Heart left ventricle (tissue), 13 donors: ENCODE results near the gene RND3.

Source experiments
- POLR2A ChIP-seq, 2 donors: fragments of 450-650 bp; IDR thresholded peaks; one replicate each; pipeline ENCODE4 v1.6.1; 2017; ENCODE audit warnings: antibody characterized with exemption in 2 of 2, mild to moderate bottlenecking in 2 of 2, moderate library complexity in 2 of 2
- TF ChIP-seq, protein P1 (sequence below), 12 donors: fragments of 200-600 bp; sonication (generic) in 4 of 12; IDR thresholded peaks; one replicate each; pipeline versions ENCODE4 v1.5.0 to v1.8.0; 2018 to 2022; ENCODE audit warnings: antibody characterized with exemption in 12 of 12, mild to moderate bottlenecking in 5 of 12
- donor health status: ischemic (EF 13 %, LVEDD 7.1; RV severe dilation, severe dysfunction).
- donor health status: DM: no; HTN: yes; CAD: no.
- donor health status: DM: no; HTN: no; CAD: no.
- donor health status: ischemic (EF 25% LVEDD 6.9; RV normal size, moderate dysfunction).
- donor health status: ischemic (EF 25% LVEDD 5.7; RV mildly dilated, moderate dysfunction).
- donor health status: ischemic (EF 35%, LVEDD 5.7; RV mildly dilated, moderate dysfunction).
- donor health status: nonischemic (EF 11% LVEDD 7.7; RV severe dilation, severe dysfunction).
- donor health status: DM: yes; HTN: yes; CAD: no.
- donor health status: PGD.
- donor health status: ischemic (EF 29% LVEDD 5.4; RV normal size, mild dysfunction).
- donor health status: nonischemic (EF 23%, LVEDD 6.1; RV moderate dilation, normal function).

DNA sequence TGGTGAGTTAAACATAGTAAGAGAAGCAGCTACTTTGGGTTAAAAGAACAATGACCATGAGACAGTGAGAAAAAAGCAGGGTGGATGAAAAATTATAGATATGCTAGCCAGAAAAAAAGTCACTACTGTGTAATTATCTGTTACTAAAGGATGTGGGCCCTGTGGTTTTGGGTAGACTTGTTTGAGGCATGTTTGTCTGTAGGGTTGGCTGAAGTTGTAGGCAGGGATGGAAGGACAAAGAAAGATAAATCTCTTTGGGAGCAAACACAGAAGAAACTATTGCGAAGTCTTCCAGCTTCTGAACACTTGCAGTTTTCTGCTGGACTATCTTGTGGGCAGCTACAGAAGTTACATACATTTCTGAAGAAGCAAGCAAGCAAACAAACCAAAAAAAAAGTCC, 28.2 kb downstream of the RND3 start:
- TF ChIP-seq, protein P1, sequence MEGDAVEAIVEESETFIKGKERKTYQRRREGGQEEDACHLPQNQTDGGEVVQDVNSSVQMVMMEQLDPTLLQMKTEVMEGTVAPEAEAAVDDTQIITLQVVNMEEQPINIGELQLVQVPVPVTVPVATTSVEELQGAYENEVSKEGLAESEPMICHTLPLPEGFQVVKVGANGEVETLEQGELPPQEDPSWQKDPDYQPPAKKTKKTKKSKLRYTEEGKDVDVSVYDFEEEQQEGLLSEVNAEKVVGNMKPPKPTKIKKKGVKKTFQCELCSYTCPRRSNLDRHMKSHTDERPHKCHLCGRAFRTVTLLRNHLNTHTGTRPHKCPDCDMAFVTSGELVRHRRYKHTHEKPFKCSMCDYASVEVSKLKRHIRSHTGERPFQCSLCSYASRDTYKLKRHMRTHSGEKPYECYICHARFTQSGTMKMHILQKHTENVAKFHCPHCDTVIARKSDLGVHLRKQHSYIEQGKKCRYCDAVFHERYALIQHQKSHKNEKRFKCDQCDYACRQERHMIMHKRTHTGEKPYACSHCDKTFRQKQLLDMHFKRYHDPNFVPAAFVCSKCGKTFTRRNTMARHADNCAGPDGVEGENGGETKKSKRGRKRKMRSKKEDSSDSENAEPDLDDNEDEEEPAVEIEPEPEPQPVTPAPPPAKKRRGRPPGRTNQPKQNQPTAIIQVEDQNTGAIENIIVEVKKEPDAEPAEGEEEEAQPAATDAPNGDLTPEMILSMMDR (IDR thresholded peaks at IDR 0.05): no peak
- no peak for TF ChIP-seq POLR2A (IDR thresholded peaks at IDR 0.05)
